CD4-positive, alpha-beta T cell treated with Interleukin-4 for 1 hour (primary cell): Measurements from ENCODE around the gene UPK1B.
A peak's percentile ranks its signal among the peaks of the same experiment; 100 is the strongest.
"Not testable (repeated sequence)": the region's sequence is repeated elsewhere in the genome, so short reads cannot be mapped to it uniquely, and the experiment has no call there.

ENCODE experiments used
- DNase-seq, 2 donors: peaks; one replicate each; pipeline ENCODE4 v3.0.0-alpha.2; 2020 to 2022

The UPK1B gene

GRCh38 chr3:119227070-119227850 is 53.9 kb downstream of the UPK1B start:
- no peak for DNase-seq

DNA sequence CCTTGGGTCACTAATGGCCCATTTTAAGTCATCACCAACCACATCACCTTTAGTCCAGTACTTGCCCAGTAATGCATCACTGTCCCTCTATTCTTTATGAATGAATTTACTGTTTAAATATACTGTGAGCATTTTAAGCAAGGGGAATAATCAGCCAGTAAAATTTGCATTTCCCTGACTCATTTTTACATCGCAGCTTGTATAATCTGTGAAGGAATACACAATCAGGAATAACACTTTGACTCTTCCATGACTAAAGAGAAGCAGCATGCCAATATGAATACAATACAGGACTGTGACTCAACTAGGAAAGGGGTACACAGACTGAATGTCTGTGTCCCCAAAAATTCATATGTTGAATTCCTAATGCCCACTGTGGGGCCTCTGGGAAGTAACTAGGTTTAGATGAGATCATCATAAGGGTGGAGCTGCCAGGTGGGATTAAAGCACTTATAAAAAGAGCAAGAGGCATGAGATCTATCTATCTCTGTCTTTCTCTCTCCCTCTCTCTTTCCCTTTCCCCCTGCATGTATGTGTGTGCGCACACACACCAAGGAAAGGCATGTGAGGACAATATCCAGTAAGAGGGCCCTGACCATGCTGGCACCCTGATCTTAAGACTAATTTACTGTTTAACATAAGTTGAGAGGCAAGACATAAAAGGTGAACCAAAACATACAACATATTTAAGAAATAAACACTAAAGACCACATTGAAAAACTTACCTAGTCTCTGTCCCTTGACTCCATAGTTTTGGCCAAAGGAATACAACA is 55.2 kb downstream of the UPK1B start:
- DNase-seq: no peak

DNA sequence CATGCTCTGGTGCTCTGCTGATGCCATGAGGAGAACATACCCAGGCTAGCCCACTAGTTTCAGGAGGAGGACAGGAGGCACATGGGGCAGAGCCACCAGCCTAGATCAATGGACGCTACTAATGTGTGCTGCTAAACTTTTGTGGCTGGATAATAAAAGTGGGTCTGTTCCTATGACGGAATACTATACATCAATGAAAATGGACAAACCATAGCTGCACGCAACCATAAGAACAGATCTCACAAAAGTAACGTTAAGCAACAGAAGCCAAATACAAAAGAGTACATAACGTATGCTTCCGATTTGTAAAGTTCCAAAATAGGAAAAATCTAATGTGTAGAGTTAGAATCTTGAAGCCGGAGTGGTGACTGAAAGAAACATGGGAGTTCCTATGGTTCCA is 55.8 kb downstream of the UPK1B start:
- no peak for DNase-seq

- DNase-seq: no peak
Observed at GRCh38 chr3:119230071-119230470, 56.7 kb downstream of the UPK1B start.

- no peak for DNase-seq
Observed at GRCh38 chr3:119230745-119231144, 57.3 kb downstream of the UPK1B start.

DNA sequence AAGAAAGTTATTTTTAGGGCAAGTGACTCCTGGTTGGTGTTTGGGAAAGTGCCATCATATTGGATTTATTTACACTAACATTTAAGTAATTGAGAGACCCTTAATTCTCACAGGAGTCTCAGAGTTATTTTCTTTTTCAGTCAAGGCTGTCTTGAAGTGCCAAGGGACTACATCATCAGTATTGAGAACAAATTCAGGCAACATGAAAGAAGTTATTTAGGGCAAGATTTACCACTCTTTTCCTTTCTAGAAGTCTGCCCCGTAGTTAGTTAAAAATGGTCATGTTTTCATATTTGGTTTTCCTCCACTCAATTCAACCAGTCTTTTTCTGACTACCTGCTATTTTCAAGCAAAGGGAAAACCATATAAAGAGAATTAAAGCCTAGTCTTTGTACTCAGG is 61.2 kb downstream of the UPK1B start:
- DNase-seq: no peak

GRCh38 chr3:119235151-119235550 is 61.8 kb downstream of the UPK1B start:
- no peak for DNase-seq

GRCh38 chr3:119236756-119237155 is 63.4 kb downstream of the UPK1B start:
- peak; percentile 38 to 49 for DNase-seq

- DNase-seq: no peak
Observed at GRCh38 chr3:119237299-119237698, 63.9 kb downstream of the UPK1B start.

GRCh38 chr3:119238363-119238762 is 65.0 kb downstream of the UPK1B start:
- DNase-seq: peak in 1 of 2 donors; percentile 34

- DNase-seq: peak in 1 of 2 donors; percentile 34
Observed at GRCh38 chr3:119239206-119239820, 65.9 kb downstream of the UPK1B start.

- peak; percentile 11 to 16 for DNase-seq
Observed at GRCh38 chr3:119240101-119240590, 66.7 kb downstream of the UPK1B start.

DNA sequence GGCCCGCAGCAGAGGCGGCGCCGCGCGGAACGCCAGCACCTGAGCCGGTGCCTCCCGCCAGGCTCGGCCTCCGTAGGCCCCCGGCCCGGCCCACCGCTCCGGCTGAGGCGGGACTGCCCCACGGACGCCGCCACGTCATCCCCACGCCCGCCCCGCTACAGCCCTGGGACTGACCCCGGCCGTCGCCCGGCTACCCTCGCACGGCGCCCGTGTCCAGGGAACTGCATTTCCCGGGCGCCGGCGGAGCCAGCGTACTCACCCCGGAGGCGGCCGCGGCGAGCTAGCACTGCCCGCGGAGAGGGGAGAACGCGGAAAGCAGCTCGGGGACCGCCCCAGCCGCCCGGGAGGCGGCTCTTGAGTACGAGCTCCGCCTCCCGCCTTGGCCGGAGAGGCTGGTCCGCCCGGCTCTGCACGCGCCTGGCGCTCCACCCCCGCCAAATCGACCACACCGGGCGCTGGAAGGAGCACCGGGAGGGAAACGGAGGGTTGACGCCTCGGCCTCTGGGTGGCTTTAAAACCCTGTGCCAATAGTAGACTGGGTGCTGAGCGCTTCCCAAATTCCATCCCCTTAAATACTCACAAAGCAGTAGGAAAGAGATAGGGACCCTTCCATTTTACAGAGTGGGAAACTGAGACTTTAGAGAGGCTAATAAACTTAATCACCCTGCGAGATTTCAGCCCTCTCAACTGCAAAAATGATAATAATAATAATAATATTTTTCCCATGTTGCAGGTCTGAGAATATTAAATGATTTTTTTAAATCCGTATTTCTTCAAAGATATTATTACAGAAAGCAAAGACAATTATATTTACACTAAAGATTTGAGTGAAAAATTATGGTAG is 67.4 kb downstream of the UPK1B start, which contains the start of gene B4GALT4:
B4GALT4 (minus strand) TSS at position 288 of the 844 bp plus-strand sequence. CDS start 10,779 bp downstream, outside the sequence.
- peak; percentile 71 to 77 for DNase-seq

- not testable (repeated sequence) for DNase-seq
Observed at GRCh38 chr3:119242387-119243057, 69.1 kb downstream of the UPK1B start.

- DNase-seq: not testable (repeated sequence)
Observed at GRCh38 chr3:119243058-119243529, 69.7 kb downstream of the UPK1B start.

DNA sequence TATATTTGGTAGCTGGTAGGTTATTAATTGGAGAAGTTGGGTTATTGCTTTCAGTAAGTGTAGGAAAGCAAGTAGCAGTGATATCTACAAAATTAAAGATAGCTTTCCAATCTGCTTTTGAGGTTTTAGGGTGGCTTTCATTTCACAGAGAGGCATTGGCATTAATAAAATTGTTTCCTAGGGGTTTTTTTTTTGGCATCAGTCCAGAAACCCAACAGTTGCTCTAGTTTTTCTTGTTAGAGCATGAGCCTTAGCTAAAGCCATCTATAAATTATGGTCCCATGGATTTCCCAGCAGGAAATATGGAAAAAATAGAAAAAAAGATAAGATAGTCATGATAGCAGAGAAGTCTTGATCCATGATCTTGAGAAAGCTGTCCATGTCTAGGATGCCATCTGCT is 70.3 kb downstream of the UPK1B start:
- no peak for DNase-seq

DNA sequence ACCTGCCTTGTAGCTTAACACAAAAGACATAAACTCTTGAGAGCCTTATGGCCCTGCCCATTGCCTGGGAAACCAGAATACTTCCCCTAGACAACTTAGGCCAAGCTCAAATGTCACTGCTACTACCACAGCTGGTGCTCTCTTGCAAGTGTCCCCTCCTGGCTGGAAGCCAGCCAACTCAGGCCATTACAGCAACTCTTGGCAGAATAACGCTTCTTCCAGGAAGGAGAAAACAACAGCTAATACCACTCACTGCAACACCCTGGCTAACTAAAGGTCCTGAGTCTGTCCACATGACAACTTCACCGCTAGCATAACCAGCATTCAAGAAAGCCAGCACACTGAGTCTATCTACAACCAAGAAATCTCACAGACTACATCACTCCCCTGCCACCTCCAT is 72.4 kb downstream of the UPK1B start:
- DNase-seq: no peak
